CD4-positive, alpha-beta memory T cell (primary cell): ENCODE measurements around the gene EME1. TPM values are rescaled to one million over a fixed set of nuclear protein-coding genes. Genes with fewer than 3 reads are reported as not detected.

Experiments
- CTCF ChIA-PET: fragments of 350-600 bp; sonication (Branson Sonifier 250); formaldehyde crosslinking; loops from one replicate; lab custom pipeline; 2021; ENCODE audit warnings: inconsistent platforms; ENCODE audit not compliant: partially characterized antibody; lab: Charles Lee
- POLR2A ChIA-PET: fragments of 350-600 bp; sonication (Branson Sonifier 250); formaldehyde crosslinking; loops from one replicate; lab custom pipeline; 2021; ENCODE audit not compliant: partially characterized antibody; lab: Charles Lee
- DNase-seq, 5 donors: peaks; one replicate each; pipeline versions ENCODE4 v3.0.0 to v3.0.0-alpha.2; 2020 to 2022; ENCODE audit warnings: mixed read lengths in 1 of 5
- H3K27ac ChIP-seq: one replicate; pipeline ENCODE4 v1.7.0; 2013; ENCODE audit warnings: low read depth, low read length
- H3K27me3 ChIP-seq: 2 replicates; pipeline ENCODE4 v1.7.0; 2013; ENCODE audit warnings: mild to moderate bottlenecking, low read length, moderate library complexity; ENCODE audit not compliant: insufficient read depth
- H3K36me3 ChIP-seq: 2 replicates; pipeline ENCODE4 v1.7.0; 2013; ENCODE audit warnings: mild to moderate bottlenecking, low read length, moderate library complexity; ENCODE audit not compliant: insufficient read depth
- H3K4me1 ChIP-seq: 2 replicates; pipeline ENCODE4 v1.7.0; 2013; ENCODE audit warnings: mild to moderate bottlenecking, low read length, moderate library complexity; ENCODE audit not compliant: insufficient read depth
- H3K4me3 ChIP-seq, 2 donors: one replicate each; pipeline ENCODE4 v1.7.0; 2013; ENCODE audit warnings: low read length in 2 of 2, mild to moderate bottlenecking in 1 of 2
- H3K9me3 ChIP-seq, 2 donors: one replicate each; pipeline ENCODE4 v1.7.0; 2013; ENCODE audit warnings: low read length in 2 of 2, control low read depth in 1 of 2; ENCODE audit not compliant: control insufficient read depth in 1 of 2
- H3K27ac Mint-ChIP-seq, 7 donors: one replicate each; pipeline ENCODE4 v1.8.0; 2020 to 2021; ENCODE audit warnings: mixed read lengths in 7 of 7, mild to moderate bottlenecking in 6 of 7, inconsistent platforms in 3 of 7, moderate library complexity in 3 of 7
- H3K27me3 Mint-ChIP-seq, 2 donors: one replicate each; pipeline ENCODE4 v1.8.0; 2020 to 2021; ENCODE audit warnings: mixed read lengths in 2 of 2
- H3K36me3 Mint-ChIP-seq, 2 donors: one replicate each; pipeline ENCODE4 v1.8.0; 2020 to 2021; ENCODE audit warnings: mixed read lengths in 2 of 2, inconsistent platforms in 1 of 2, mild to moderate bottlenecking in 1 of 2
- H3K4me1 Mint-ChIP-seq, 4 donors: one replicate each; pipeline ENCODE4 v1.8.0; 2020 to 2021; ENCODE audit warnings: mixed read lengths in 4 of 4, mild to moderate bottlenecking in 1 of 4
- H3K4me3 Mint-ChIP-seq, 8 donors: one replicate each; pipeline ENCODE4 v1.8.0; 2020 to 2021; ENCODE audit warnings: mixed read lengths in 8 of 8, mild to moderate bottlenecking in 7 of 8, moderate library complexity in 6 of 8, inconsistent platforms in 3 of 8
- H3K9me3 Mint-ChIP-seq, 8 donors: one replicate each; pipeline ENCODE4 v1.8.0; 2020 to 2021; ENCODE audit warnings: mixed read lengths in 8 of 8, mild to moderate bottlenecking in 5 of 8, inconsistent platforms in 3 of 8, moderate library complexity in 1 of 8
- intact Hi-C: fragments of 100-400 bp; cut with micrococcal nuclease; formaldehyde crosslinking; loops from one replicate; pipeline ENCODE4 v1.15.1; 2023
- polyA plus RNA-seq, 2 donors: library from polyadenylated mRNA; unstranded; fragments of 300-500 nt; fragmentation: Illumina TruSeq; gene quantifications; one replicate each; pipeline ENCODE4 v1.2.3, GENCODE V29; 2021
- total RNA-seq, 2 experiments: library from RNA; stranded (reverse); gene quantifications; one replicate each; pipeline ENCODE4 v1.2.3, GENCODE V29; 2021

The EME1 gene
- under 1 TPM; 0.41 to 0.89 TPM for total RNA-seq
- under 1 TPM in 1 of 2 donors, not detected in 1; 0.13 TPM for polyA plus RNA-seq

GRCh38 chr17:50372758-50373556, at the start of gene EME1, which contains the start of gene MRPL27:
TSS of gene EME1 (plus strand) at chr17:50373229. CDS start at chr17:50375209, 1,980 bp downstream.
TSS of gene MRPL27 (minus strand) at chr17:50373184. CDS start at chr17:50373170, 14 bp downstream.
- Mint-ChIP-seq H3K9me3 (no peaks in the 10 kb centered on the region), H3K27ac (peak within 1 kb of the TSS; percentile 95 to 100 (median 100)), H3K4me3 (peak within 1 kb of the TSS; percentile 99 to 100 (median 100)), H3K36me3 (peaks cover 19 to 36% of the 10 kb centered on the region in 2 donors), H3K27me3 (no peaks in the 10 kb centered on the region), H3K4me1 (peaks cover 15 to 29% (median 20%) of the 10 kb centered on the region in 4 donors)
- Histone ChIP-seq H3K27me3 (no peaks in the 10 kb centered on the region), H3K4me1 (peaks cover 16% of the 10 kb centered on the region), H3K27ac (peak within 1 kb of the TSS; percentile 98), H3K36me3 (peaks cover 26% of the 10 kb centered on the region), H3K4me3 (peak within 1 kb of the TSS; percentile 96 to 100), H3K9me3 (no peaks in the 10 kb centered on the region)
- intact Hi-C loops = loop anchor here (1.0 to 2.0 kb wide), 3 partner anchors 11 to 27 kb away; partner anchors contain the start of genes LRRC59 and XYLT2
- ChIA-PET POLR2A (interaction anchor here (0.8 to 4.2 kb wide), 6 partner anchors 9 to 188 kb away, joined by 3 to 44 read pairs (median 7); partner anchors contain the start of genes CACNA1G, LRRC59 and XYLT2), CTCF (interaction anchor here (1.1 to 5.9 kb wide), 3 partner anchors 11 to 24 kb away, joined by 3 to 52 read pairs (median 38); partner anchors contain the start of gene LRRC59)
- peak; percentile 90 to 94 (median 90) for DNase-seq

GRCh38 chr17:50325906-50326305, 47.1 kb upstream of the EME1 start:
- Mint-ChIP-seq H3K4me3 (no peak overlapping the region), H3K36me3 (no peaks in the 10 kb centered on the region), H3K27ac (peak overlapping the region in 1 of 7 donors; percentile 66), H3K27me3 (peaks cover 4 to 5% of the 10 kb centered on the region in 2 donors), H3K4me1 (peaks cover 0 to 8% (median 0%) of the 10 kb centered on the region in 4 donors), H3K9me3 (no peaks in the 10 kb centered on the region)
- H3K4me3 ChIP-seq = no peak overlapping the region
- H3K27ac ChIP-seq = no peak overlapping the region
- no peaks in the 10 kb centered on the region for H3K4me1 ChIP-seq
- no peaks in the 10 kb centered on the region for H3K36me3 ChIP-seq
- no peak for DNase-seq
- intact Hi-C loops = no loop called here
- POLR2A ChIA-PET = no interaction called here
- CTCF ChIA-PET = no interaction called here
- no peaks in the 10 kb centered on the region for H3K27me3 ChIP-seq
- no peaks in the 10 kb centered on the region for H3K9me3 ChIP-seq

- H3K4me1 Mint-ChIP-seq = peaks cover 0 to 8% (median 0%) of the 10 kb centered on the region in 4 donors
- POLR2A ChIA-PET = no interaction called here
Observed at GRCh38 chr17:50326831-50327364, 46.1 kb upstream of the EME1 start.

GRCh38 chr17:50328363-50329325, 44.4 kb upstream of the EME1 start:
- POLR2A ChIA-PET = no interaction called here

More at GRCh38 chr17:50326831-50327364, 46.1 kb upstream of the EME1 start:
- CTCF ChIA-PET = no interaction called here
- Histone ChIP-seq H3K4me3 (no peak overlapping the region), H3K27ac (no peak overlapping the region), H3K36me3 (no peaks in the 10 kb centered on the region), H3K4me1 (no peaks in the 10 kb centered on the region), H3K27me3 (no peaks in the 10 kb centered on the region), H3K9me3 (no peaks in the 10 kb centered on the region)
- Mint-ChIP-seq H3K27ac (peak overlapping the region in 1 of 7 donors; percentile 37), H3K9me3 (no peaks in the 10 kb centered on the region), H3K4me3 (no peak overlapping the region), H3K27me3 (peaks cover 4 to 5% of the 10 kb centered on the region in 2 donors), H3K36me3 (no peaks in the 10 kb centered on the region)
- DNase-seq = no peak
- intact Hi-C loops = no loop called here

GRCh38 chr17:50329716-50330115, 43.3 kb upstream of the EME1 start:
- ChIA-PET CTCF (interaction anchor here (1.2 kb wide), 1 partner anchor 333 kb away, joined by 3 read pairs; no protein-coding TSS in a partner anchor), POLR2A (interaction anchor here (0.6 kb wide), 1 partner anchor 16 kb away, joined by 4 read pairs; the partner anchor contains the start of gene XYLT2)
- intact Hi-C loops = no loop called here

More at GRCh38 chr17:50328363-50329325, 44.4 kb upstream of the EME1 start:
- no peak for DNase-seq
- Mint-ChIP-seq H3K27me3 (peaks cover 7 to 8% of the 10 kb centered on the region in 2 donors), H3K36me3 (no peaks in the 10 kb centered on the region), H3K27ac (no peak overlapping the region), H3K9me3 (no peaks in the 10 kb centered on the region), H3K4me1 (peaks cover 0 to 12% (median 0%) of the 10 kb centered on the region in 4 donors), H3K4me3 (no peak overlapping the region)
- Histone ChIP-seq H3K9me3 (no peaks in the 10 kb centered on the region), H3K4me3 (no peak overlapping the region), H3K27me3 (no peaks in the 10 kb centered on the region), H3K4me1 (no peaks in the 10 kb centered on the region), H3K27ac (no peak overlapping the region), H3K36me3 (no peaks in the 10 kb centered on the region)
- intact Hi-C loops = no loop called here
- CTCF ChIA-PET = interaction anchor here (1.2 kb wide), 1 partner anchor 332 kb away, joined by 3 read pairs; no protein-coding TSS in a partner anchor

GRCh38 chr17:50330151-50330775, 42.8 kb upstream of the EME1 start:
- no peaks in the 10 kb centered on the region for H3K4me1 ChIP-seq
- no peaks in the 10 kb centered on the region for H3K36me3 Mint-ChIP-seq
- POLR2A ChIA-PET = interaction anchor here (0.6 kb wide), 1 partner anchor 16 kb away, joined by 4 read pairs; the partner anchor contains the start of gene XYLT2
- CTCF ChIA-PET = interaction anchor here (1.2 kb wide), 1 partner anchor 333 kb away, joined by 3 read pairs; no protein-coding TSS in a partner anchor
- no peak overlapping the region for H3K27ac Mint-ChIP-seq
- no peaks in the 10 kb centered on the region for H3K9me3 Mint-ChIP-seq
- no peaks in the 10 kb centered on the region for H3K36me3 ChIP-seq
- no peak overlapping the region for H3K4me3 Mint-ChIP-seq
- H3K27me3 ChIP-seq = peaks cover 4% of the 10 kb centered on the region
- peaks cover 0 to 17% (median 1%) of the 10 kb centered on the region in 4 donors for H3K4me1 Mint-ChIP-seq
- no peak for DNase-seq
- intact Hi-C loops = no loop called here
- H3K27me3 Mint-ChIP-seq = peaks cover 7 to 8% of the 10 kb centered on the region in 2 donors
- H3K9me3 ChIP-seq = no peaks in the 10 kb centered on the region
- no peak overlapping the region for H3K27ac ChIP-seq
- no peak overlapping the region for H3K4me3 ChIP-seq

More at GRCh38 chr17:50329716-50330115, 43.3 kb upstream of the EME1 start:
- H3K4me1 ChIP-seq = no peaks in the 10 kb centered on the region
- Mint-ChIP-seq H3K9me3 (no peaks in the 10 kb centered on the region), H3K27me3 (peaks cover 7 to 8% of the 10 kb centered on the region in 2 donors), H3K36me3 (no peaks in the 10 kb centered on the region), H3K27ac (no peak overlapping the region), H3K4me3 (no peak overlapping the region), H3K4me1 (peaks cover 0 to 17% (median 1%) of the 10 kb centered on the region in 4 donors)
- H3K9me3 ChIP-seq = no peaks in the 10 kb centered on the region
- H3K36me3 ChIP-seq = no peaks in the 10 kb centered on the region
- no peak overlapping the region for H3K27ac ChIP-seq
- no peaks in the 10 kb centered on the region for H3K27me3 ChIP-seq
- no peak overlapping the region for H3K4me3 ChIP-seq
- no peak for DNase-seq
